GM18873 (cell line): ENCODE data around the gene PCDHGA6.

ENCODE experiments used
- ATAC-seq: cut with Tn5 transposase; IDR thresholded peaks from one replicate; pipeline ENCODE4 v1.9.1; 2021; ENCODE audit warnings: mild to moderate bottlenecking, moderate library complexity, moderate number of reproducible peaks; ENCODE audit not compliant: unreplicated experiment, low FRiP score

PCDHGA6 gene

DNA sequence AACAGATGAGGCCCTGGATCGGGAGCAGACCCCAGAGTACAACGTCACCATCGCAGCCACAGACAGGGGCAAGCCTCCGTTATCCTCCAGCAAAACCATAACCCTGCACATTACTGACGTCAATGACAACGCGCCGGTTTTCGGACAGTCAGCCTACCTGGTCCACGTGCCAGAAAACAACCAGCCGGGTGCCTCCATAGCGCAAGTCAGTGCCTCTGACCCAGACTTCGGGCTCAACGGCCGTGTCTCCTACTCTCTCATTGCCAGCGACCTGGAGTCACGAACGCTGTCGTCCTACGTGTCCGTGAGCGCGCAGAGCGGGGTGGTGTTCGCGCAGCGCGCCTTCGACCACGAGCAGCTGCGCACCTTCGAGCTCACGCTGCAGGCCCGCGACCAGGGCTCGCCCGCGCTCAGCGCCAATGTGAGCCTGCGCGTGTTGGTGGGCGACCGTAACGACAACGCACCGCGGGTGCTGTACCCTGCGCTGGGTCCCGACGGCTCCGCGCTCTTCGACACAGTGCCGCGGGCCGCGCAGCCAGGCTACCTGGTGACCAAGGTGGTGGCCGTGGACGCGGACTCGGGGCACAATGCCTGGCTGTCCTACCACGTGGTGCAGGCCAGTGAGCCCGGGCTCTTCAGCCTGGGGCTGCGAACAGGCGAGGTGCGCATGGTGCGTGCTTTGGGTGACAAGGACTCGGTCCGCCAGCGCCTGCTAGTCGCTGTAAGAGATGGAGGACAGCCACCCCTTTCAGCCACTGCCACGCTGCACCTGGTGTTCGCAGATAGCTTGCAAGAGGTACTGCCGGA, 45.6 kb downstream of the PCDHGA6 start:
- no peak for ATAC-seq

GRCh38 chr5:141420855-141421488, 47.3 kb downstream of the PCDHGA6 start, which contains the start of gene PCDHGA11:
PCDHGA11 (plus strand) TSS chr5:141421051; CDS start chr5:141421228, 177 bp downstream.
- no peak for ATAC-seq

DNA sequence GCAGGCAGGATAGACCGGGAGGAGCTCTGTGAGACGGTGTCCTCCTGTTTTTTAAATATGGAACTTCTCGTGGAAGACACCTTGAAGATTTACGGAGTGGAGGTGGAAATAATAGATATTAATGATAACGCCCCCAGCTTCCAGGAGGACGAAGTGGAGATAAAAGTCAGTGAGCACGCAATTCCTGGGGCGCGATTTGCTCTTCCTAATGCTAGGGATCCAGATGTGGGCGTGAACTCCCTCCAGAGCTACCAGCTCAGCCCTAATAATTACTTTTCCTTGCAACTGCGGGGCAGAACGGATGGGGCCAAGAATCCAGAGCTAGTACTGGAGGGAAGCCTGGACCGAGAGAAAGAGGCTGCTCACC, 47.8 kb downstream of the PCDHGA6 start:
- no peak for ATAC-seq

- no peak for ATAC-seq
Observed at GRCh38 chr5:141422742-141423291, 49.1 kb downstream of the PCDHGA6 start.

DNA sequence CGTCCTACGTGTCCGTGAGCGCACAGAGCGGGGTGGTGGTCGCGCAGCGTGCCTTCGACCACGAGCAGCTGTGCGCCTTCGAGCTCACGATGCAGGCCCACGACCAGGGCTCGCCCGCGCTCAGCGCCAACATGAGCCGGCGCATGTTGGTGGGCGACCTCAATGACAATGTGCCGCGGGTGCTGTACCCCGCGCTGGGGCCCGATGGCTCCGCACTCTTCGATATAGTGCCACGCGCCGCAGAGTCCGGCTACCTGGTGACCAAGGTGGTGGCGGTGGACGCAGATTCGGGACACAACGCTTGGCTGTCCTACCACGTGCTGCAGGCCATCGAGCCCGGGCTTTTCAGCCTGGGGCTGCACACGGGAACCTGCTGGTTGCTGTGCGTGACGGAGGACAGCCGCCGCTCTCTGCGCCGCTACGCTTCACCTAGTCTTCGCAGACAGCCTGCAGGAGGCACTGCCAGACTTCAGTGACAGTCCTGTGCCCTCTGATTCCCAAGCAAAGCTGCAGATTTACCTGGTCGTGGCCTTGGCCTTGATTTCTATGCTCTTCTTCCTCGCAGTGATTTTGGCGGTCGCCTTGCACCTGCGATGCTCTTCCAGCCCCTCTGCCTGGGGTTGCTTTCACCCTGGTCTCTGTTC, 54.2 kb downstream of the PCDHGA6 start:
- no peak for ATAC-seq
